ENCODE measurements around the gene NT5DC1.

- TF ChIP-seq CTCF (conservative IDR thresholded peaks at IDR 0.05; ENCODE audit: low read length) (peak; percentile 92), EZH2phosphoT487 (IDR thresholded peaks at IDR 0.05; ENCODE audit: borderline replicate concordance, low read depth, low read length) (no peak)
Observed at GRCh38 chr6:116287689-116288282, 187.1 kb downstream of the NT5DC1 start.
